ENCODE results near the gene OXLD1. TPM values are rescaled to one million over a fixed set of nuclear protein-coding genes. Genes with fewer than 3 reads are reported as not detected.

Gene OXLD1
- total and polyA plus RNA-seq, 10 of the 15 experiments (the other 5 are each of a cell fraction or from before 2014, with no cell fraction given), result 4.6 to 89.5 (median 39.8) TPM

DNA sequence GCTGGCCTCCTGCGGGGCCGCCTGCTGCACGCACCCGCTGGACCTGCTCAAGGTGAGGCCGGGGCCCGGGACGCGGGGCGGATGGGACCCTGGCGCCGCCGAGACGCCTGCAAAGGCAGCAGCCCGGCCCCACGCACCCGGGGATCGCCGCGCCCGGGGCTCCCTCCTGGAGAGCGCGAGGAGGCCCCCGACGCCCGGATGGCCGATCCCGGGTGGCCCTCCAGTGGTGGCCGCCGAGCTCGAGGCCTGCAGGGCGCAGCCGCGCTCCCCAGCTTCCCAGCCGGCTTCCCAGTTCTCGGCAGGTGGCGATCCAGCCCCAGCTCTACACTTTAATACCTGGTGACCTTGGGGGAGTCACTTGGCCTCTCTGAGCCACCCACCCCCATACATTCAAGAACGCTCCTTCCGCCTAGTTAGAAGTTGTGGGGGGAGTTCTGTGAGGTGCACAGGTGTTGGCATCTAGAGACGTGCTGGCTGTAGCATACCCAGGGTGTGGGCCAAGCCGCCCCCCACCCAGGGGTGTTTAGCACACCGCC, 46.1 kb upstream of the OXLD1 start (continued):
- TF ChIP-seq PRDM15 (CRISPR knock-in tag; IDR thresholded peaks at IDR 0.05), result no peak
- no peak for TF ChIP-seq NFIC (IDR thresholded peaks at IDR 0.05; ENCODE audit: low read depth, low read length)
- TF ChIP-seq ZNF622 (IDR thresholded peaks at IDR 0.05), result no peak
- no peak for TF ChIP-seq NR2C2 (IDR thresholded peaks at IDR 0.05; ENCODE audit: borderline replicate concordance, control insufficient read depth, insufficient read length, low read depth)
- no peak for TF ChIP-seq NFYB (IDR thresholded peaks at IDR 0.05; ENCODE audit: insufficient read depth, low read depth, low read length)
- TF ChIP-seq ELK1 (IDR thresholded peaks at IDR 0.05; ENCODE audit: low read depth, low read length), result no peak
- TF ChIP-seq, protein P1, sequence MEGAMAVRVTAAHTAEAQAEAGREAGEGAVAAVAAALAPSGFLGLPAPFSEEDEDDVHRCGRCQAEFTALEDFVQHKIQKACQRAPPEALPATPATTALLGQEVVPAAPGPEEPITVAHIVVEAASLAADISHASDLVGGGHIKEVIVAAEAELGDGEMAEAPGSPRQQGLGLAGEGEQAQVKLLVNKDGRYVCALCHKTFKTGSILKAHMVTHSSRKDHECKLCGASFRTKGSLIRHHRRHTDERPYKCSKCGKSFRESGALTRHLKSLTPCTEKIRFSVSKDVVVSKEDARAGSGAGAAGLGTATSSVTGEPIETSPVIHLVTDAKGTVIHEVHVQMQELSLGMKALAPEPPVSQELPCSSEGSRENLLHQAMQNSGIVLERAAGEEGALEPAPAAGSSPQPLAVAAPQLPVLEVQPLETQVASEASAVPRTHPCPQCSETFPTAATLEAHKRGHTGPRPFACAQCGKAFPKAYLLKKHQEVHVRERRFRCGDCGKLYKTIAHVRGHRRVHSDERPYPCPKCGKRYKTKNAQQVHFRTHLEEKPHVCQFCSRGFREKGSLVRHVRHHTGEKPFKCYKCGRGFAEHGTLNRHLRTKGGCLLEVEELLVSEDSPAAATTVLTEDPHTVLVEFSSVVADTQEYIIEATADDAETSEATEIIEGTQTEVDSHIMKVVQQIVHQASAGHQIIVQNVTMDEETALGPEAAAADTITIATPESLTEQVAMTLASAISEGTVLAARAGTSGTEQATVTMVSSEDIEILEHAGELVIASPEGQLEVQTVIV (IDR thresholded peaks at IDR 0.05; ENCODE audit: borderline replicate concordance, partially characterized antibody), result no peak
- TF ChIP-seq CREB1 (IDR thresholded peaks at IDR 0.05; ENCODE audit: low read depth), result 0 out of 2 replicates have a peak, but pooled peaks have one; percentile 18
- TF ChIP-seq FOS (IDR thresholded peaks at IDR 0.05; ENCODE audit: borderline replicate concordance, extremely low read depth, insufficient read length), result no peak
- TF ChIP-seq MLLT1 (IDR thresholded peaks at IDR 0.05), result no peak
- TF ChIP-seq RFX5 (IDR thresholded peaks at IDR 0.05; ENCODE audit: low read depth, low read length), result no peak
- TF ChIP-seq, protein P2, sequence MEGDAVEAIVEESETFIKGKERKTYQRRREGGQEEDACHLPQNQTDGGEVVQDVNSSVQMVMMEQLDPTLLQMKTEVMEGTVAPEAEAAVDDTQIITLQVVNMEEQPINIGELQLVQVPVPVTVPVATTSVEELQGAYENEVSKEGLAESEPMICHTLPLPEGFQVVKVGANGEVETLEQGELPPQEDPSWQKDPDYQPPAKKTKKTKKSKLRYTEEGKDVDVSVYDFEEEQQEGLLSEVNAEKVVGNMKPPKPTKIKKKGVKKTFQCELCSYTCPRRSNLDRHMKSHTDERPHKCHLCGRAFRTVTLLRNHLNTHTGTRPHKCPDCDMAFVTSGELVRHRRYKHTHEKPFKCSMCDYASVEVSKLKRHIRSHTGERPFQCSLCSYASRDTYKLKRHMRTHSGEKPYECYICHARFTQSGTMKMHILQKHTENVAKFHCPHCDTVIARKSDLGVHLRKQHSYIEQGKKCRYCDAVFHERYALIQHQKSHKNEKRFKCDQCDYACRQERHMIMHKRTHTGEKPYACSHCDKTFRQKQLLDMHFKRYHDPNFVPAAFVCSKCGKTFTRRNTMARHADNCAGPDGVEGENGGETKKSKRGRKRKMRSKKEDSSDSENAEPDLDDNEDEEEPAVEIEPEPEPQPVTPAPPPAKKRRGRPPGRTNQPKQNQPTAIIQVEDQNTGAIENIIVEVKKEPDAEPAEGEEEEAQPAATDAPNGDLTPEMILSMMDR (IDR thresholded peaks at IDR 0.05 in 2 of 3, conservative IDR thresholded peaks at IDR 0.05 in 1 of 3; ENCODE audit: control insufficient read depth in 2 of 3, extremely low read depth in 1 of 3, insufficient read depth in 1 of 3, low read depth in 3 of 3, low read length in 3 of 3), result peak in 2 of 3 experiments; percentile 13 to 18; a peak in 1 of 6 replicates
- no peak; the same call in 1 of the 2 replicates for TF ChIP-seq POLR2A (IDR thresholded peaks at IDR 0.05; ENCODE audit: low read depth, low read length)
- no peak for TF ChIP-seq PBX3 (IDR thresholded peaks at IDR 0.05; ENCODE audit: insufficient replicate concordance, low read depth, low read length)
- TF ChIP-seq BACH1 (IDR thresholded peaks at IDR 0.05; ENCODE audit: borderline replicate concordance), result peak; percentile 16; the same call in 1 of the 2 replicates
- no peak for TF ChIP-seq RELA (IDR thresholded peaks at IDR 0.05; ENCODE audit: borderline replicate concordance, partially characterized antibody)
- TF ChIP-seq TCF3 (IDR thresholded peaks at IDR 0.05; ENCODE audit: borderline replicate concordance, insufficient read depth, low read depth, low read length), result no peak

All from GM12878 (cell line).